Stimulated activated CD4-positive, alpha-beta T cell treated with anti-CD3 and anti-CD28 coated beads, TNF-alpha, amount 100 ng/mL, for 24 hours (primary cell): Measurements from ENCODE around the gene ANKS6.

Experiments used
- DNase-seq, 3 experiments: peaks; one replicate each; pipeline ENCODE4 v3.0.0-alpha.2; 2020; ENCODE audit warnings: low read depth in 3 of 3

The ANKS6 gene

DNA sequence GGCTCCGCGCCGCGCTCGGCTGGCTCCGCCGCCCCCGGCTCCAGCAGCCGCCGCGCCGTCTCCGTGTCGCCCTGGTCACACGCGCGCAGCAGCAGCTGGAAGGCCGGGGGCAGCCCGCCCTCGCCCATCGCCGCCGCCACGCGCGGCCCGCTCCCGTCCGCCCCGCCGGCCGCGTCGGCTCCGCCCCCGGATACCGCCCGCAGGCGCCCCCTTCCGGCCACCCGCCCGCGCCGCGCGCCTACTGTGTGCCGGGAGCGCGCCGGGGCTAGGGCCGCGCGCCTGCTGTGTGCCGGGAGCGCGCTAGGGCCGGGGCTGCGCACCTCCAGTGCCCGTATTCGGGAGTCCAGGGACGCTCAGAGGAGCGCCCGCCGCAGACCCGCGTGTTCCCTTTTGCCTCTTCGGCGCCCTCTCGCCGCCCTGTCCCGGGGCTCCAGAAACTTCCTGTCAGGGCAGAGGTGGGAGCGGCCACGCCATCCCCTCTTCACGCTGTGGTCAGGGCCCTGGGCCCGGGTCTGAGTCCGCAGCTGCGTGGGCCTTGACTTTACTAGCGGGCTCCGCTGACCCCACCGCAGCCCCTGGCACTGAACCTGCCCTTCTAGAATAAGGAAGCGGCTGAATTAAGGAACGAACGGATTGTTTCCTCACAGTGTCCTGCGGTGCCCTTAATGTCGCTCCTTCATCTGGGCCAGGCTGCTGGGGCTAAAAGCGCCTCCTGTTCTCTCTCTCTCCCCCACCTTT lies at the start of gene ANKS6:
Gene ANKS6 (minus strand): TSS at position 192 of the 738 bp plus-strand sequence. CDS start 64 bp downstream, at position 128.
- peak; percentile 61 to 81 (median 71) for DNase-seq

DNA sequence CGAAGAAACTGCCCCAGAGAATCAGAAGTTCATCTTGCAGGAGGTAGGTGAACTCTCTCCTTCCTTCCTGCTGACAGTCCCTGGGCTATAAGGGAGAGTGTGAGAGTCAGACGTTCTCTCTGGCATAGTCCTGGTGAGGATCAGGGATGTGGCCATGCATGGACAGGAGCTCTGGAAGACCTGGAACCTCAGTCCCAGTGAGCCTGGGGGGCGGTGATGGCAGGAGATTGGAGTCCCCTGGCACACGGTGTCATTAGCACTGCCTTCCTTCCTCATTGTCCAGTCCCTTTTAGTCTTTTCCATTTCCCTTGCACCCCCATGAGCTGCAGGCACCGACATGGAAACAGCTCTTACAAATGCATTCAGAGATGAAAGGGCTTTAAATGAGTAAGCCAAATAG lies 49.7 kb upstream of the ANKS6 start:
- DNase-seq: no peak

DNA sequence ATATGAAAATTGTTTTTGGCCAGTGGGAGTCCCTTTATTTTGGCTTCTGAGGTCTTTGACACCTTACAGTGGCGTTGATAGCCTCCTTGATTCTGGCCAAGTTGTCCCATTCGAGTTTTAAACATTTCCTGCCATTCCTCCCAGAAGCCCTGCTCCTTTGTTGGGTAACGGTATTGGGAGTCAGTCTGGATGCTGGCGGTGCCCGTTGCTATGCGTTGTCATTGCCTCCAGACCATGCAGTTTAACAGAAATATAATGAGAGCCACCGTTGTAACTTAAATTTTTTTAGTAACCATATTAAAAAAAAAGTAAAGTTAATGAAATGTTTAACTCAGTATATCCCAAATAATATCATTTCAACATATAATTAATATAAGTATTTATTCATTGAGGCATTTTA lies 46.2 kb upstream of the ANKS6 start:
- DNase-seq: no peak

DNA sequence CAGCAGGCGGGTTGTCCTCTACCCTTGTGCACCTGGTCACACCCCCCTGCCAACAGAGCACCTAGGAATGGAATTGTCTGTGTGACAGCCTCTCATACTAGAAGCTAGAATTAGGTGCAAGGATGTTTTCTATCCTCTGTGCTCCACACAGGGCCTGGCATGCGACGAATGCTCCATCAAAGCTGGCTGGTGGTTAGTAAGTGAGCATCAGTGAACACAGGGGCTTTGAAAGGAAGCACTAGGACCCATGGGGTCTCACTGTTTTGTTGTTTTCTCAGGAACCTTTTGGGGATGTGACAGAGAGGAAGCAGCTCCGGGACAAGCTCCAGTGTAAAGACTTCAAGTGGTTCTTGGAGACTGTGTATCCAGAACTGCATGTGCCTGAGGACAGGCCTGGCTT lies 43.4 kb upstream of the ANKS6 start:
- no peak for DNase-seq

DNA sequence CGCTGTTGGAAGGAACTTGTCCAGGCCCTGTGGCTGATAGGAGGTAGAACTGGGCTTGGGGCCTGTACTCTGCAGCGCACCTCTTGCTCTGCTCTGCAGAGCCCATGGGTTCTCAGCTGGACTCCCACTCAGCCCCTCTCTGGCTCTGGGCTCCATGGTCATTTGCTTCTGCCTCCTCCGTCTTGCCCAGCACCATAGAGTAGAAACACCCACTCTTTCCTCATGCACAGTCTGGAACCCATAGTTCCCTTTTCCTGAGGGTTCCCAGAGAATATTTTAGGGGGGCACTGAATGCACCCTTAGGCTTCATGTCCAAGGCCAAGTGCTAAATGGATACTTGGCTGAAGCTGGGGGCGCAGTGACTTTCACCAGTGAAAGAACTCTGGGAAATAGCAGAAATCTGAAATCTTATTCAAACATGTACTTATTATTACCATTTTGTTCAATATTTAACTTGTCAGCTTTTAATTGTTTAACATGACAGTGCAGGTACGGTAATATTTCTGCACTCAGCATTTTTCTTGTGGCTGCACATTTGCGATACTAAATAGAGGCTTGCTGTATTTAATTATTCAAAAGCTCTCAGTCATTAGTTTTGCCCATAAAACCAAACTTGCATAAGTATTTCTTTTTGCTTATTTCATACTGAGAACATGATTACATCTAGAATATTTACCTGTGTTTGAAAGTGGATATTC lies 42.7 kb upstream of the ANKS6 start:
- no peak for DNase-seq

DNA sequence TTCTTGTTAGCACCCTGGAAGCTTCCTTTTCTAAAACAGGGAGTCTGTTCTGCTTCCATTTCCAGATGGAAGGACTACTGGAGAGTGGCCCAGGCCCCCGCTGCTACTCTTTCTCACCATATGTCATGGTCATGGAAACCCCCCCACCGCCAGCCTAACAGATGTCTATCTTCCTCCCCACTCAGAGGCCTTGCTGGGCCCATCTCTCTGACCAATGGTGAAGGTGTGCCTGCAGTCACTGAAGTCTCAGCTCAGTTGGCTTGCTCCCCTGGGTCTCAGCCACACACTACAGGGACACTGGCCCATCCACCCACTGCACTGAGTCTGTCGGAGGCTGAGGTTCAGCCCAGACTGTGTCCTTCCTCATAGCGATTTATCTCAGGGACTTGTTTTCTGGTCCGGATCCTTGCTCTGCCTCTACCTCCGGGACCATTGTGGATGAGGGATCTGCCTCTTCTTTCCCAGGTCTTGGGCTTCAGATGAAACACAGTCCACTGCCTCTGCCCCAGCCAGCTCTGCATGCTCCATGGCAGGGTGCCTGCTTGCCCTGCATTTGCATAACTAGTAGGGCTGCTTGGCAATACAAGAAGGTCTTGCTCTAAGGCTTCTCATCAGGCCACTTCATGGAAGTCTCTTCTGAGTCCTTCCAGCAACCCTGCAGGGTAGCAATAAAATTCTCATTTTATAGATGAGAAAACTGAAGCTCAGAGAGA lies 42.0 kb upstream of the ANKS6 start:
- DNase-seq: no peak

DNA sequence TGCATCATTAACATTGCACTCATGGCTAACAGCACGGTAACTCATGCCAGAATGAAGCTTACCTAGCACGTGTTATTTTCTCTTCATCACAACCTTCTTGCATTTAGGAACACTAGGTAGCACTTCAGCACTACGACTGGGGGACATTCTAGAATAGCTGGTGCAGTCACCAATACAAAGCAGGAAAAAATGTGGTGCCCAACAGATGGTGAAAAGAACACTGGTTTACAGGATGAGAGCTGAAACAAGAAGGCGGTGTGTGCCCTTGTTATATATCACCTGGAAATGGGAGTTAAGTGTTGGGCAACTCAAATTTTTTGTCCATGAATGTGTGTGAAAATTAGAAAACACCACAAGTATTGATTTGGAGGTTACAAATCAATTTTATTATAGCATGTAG lies 41.2 kb upstream of the ANKS6 start:
- DNase-seq: no peak

DNA sequence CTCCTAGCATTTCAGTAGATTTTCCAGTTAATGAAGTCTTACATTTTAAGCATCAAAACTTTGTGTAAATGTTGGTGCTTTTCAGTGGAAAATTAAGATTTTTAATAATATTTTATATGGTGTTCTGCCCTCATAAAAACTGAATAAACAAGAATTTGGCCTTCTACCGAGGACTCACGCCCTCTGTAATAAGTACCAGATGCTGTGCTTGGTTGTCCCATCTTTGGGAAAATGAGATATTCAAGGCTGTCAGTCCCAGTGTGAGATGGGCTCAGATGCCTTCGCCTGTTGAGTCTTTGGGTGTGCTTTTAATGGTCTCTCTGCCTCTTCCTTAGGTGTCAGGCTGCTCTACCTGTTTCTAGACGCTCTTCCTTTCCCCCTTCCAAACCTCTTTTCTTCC lies 39.9 kb upstream of the ANKS6 start:
- no peak for DNase-seq

DNA sequence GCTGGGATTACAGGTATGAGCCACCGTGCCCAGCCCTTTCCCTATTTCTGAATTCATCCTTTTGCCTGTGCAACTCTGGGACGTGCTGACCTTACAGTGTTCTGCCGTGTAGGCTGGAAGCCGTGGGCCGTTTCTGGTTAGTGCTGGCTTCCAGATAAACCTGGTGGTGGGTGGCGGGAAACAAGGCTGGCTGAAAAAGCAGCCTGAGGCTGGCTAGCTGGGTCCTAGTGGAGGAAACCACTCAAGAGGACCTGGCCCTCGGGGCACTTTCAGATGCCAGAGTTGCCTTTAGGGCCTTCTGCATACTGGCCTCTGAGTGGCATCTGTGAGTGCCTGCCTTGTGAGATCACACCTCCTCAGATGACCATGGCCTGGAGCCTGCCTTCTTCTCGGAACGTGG lies 38.0 kb upstream of the ANKS6 start:
- no peak for DNase-seq

DNA sequence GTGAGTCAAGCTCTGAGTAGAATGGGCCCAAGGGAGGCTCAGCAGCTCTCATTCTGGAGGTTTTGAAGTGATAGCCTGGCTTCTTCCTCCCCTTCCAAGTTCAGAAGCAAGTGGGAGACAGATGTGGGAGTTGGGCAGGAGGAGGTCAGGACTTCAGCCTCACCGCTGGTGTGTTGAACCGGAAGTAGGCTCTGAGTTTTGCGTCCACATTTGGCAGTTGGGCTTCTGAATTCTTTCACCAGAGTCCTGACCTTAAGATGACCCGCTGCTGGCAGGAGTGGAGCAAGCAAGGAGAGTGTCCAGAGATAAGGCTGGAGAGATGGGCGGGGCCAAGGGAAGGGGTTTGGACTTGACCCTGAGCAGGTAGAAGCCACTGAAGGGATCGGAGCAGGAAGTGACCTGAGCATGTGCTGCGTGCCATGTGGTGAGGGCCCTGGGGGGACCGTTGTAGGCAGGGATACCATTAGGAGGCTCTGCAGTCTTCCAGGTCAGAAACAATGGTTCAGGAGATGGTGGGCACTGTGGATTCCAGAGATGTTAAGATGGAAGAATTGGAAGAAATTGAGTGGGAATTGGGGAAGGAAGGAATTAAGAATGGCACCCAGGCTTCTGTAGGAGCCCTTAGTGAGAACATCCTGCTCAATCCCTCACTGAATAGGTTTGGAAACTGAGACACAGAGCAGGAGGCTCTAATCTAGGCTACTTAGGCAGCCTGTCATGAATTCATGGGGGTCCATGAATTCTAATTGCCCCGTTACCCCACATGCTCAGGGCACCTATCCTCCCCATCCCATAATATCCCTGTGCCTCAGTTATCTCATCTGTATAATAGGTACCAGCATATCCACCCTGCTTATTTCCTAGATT lies 37.0 kb upstream of the ANKS6 start:
- DNase-seq: no peak

DNA sequence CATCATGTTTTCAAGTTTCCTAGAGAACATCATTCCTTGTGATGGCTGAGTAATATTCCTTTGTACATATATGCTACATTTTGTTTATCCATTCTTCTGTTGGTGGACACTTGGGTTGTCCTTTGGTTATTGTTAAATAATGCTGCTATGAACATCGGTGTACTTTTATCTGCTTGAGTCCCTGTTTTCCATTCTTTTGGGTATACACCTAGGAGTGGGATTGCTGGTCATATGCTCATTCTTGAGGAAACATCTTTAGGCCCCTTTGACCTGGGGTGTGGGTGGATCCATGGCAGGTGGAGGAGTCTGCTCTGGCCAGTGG lies 36.4 kb upstream of the ANKS6 start:
- DNase-seq: no peak

DNA sequence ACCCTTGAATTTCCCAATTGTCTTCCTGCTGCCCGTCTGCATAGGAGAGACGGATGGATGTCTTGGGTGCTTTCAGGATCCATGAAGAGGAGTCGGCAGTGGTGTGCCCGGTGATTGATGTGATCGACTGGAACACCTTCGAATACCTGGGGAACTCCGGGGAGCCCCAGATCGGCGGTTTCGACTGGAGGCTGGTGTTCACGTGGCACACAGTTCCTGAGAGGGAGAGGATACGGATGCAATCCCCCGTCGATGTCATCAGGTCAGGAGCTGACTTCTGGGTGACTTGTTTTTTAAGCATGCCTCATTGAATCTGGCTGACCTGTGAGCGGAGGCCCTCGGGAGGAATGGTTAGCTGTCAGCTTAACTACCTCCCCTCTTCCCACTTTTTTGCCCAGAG lies 35.3 kb upstream of the ANKS6 start:
- no peak for DNase-seq

DNA sequence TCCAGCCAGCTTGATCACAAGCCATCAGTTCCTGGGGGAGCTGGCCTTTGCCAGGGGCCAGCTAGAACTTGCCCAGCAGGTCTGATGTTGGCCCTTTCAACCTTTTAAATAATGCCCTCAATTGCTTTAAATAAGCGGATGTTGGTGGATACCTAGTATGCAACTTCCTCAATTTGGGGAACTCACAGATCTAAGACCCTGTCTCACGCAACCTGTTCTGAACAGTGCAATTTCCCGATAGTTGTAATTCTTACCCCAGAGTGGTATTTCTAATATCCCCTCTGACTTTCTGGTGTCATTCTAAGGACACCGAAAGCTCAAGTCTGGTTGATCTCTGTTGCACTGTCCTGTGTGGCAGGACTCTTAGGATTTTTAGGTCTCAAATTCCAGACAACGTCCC lies 34.2 kb upstream of the ANKS6 start:
- no peak for DNase-seq

DNA sequence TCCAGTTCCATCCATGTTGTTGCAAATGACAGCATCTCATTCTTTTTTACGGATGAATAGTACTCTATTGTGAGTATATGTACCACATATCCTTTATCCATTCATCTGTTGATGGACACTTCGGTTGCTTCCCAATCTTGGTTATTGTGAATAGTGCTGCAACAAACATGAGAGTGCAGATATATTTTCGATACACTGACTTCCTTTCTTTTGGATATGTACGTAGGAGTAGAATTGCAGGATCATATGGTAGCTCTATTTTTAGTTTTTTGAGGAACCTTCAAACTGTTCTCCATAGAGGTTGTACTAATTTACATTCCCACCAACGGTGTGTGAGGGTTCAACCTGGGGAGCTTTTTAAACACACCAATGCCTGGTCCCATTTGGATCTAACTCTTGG lies 33.4 kb upstream of the ANKS6 start:
- no peak for DNase-seq

DNA sequence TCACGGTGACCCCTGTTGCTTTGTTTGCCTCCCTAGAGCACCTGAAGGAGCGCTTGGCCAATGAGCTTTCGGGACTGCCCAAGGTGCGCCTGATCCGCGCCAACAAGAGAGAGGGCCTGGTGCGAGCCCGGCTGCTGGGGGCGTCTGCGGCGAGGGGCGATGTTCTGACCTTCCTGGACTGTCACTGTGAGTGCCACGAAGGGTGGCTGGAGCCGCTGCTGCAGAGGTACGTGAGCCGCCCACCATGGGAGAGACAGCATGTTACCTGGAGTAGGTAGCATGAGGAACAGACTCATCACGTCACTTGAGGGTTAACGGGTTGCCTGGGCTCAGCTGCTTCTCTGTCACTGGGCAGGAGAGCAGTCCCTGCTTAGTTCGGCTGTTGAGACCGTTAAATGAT lies 30.4 kb upstream of the ANKS6 start:
- DNase-seq: no peak

DNA sequence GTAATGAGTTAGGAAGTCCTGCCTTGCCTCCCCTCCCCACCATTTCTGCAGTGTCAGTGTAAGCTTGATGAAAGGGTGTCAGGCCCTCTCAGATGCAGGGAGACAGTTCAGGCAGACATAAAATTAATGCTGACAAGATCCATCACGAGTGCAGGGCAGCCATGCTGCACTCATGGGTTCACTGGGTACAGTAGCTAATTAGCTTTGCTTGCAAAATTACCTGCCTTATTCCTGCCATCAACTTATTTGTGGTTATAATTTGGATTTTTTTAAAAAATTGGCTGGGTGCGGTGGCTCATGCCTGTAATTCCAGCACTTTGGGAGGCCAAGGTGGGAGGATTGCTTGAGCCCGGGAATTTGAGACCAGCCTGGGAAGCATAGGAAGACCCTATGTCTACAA lies 29.1 kb upstream of the ANKS6 start:
- no peak for DNase-seq

DNA sequence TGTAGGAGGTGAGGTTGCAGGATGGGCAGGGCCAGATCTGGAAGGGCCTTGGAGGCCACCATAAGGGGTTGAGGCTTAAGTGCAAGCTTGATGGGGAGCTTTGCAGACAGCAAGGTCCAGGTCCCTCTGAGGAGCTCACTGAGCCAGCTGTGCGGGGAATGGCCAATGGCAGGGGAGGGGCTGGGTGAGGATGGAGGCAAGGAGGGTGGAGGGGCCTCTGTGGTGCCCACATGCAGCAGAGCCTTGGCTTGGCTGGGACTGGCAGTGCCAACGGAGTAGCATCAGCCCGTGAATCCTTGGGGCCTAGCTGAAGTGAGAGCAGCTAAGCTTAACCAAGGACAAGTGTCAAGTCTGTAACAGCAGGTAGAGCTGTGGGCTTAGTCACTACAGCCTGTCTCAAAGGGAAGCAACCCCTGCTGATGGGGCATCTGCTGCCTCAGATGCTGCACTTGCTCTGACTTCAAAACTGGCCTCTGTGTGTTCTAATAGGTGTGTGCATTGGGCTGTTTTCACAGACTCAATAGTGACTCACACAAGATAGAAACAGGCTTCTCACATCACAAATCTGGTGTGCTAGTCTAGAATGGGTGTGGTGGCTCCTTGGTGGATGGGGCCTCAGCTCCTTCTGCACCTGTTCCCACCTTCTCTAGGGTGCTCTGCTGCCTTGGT lies 27.4 kb upstream of the ANKS6 start:
- DNase-seq: no peak

DNA sequence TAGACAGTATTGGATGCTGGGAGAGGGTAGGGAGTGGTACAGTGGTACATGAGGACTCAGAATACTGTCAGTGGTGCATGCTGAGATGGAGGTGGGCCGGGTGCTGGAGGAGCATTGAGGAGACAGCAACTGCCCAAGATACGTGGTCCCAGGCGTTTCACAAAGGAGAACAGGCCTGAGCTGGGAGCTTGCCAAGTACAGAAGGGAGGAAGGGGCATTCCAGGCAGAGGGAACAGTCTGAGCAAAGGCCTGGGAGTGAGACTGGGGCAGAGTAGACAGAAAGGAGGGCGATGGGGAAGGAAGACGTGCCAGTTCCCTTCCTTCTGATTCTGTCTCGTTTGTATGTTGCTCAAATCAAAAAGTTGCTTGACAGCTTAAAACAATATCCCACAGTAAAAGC lies 26.3 kb upstream of the ANKS6 start:
- no peak for DNase-seq

DNA sequence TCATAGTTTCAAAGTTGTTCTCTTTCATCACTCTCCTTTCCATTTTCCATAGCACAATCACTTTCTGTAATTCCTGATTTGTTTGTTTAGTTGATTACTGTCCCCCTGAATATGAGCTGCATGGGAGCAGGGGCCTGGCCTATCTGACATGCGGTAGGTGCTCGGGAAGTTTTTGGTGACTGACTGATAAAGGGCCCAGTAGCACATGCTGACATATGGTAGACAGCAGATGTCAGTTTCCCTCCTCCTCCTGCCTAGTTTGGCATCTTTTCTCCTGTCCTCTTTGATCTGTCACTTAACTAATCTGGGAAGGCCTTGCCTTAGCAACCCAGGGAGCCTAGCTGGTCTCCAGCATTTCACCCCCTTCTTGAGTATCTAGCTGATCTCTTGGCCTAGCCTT lies 25.5 kb upstream of the ANKS6 start:
- DNase-seq: no peak

DNA sequence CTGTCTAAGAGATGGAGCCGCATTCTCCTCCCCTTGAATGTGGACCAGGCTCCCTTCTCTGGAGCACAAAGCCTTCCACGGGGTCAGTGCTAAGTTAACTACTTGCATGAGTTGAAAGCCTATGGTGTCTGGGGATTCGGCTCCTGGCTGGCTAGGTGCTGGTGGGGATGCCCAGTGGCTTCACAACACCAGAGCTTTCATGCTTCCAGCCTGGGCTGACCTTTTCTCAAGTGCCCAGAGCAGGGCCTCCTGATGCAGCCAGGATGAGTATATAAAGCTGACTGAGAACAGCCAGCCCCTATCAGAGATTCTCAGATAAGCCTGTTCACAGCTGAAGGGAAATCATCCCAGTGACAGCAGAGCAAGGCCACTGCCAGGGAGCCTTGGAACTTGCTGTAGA lies 22.9 kb upstream of the ANKS6 start:
- DNase-seq: no peak

DNA sequence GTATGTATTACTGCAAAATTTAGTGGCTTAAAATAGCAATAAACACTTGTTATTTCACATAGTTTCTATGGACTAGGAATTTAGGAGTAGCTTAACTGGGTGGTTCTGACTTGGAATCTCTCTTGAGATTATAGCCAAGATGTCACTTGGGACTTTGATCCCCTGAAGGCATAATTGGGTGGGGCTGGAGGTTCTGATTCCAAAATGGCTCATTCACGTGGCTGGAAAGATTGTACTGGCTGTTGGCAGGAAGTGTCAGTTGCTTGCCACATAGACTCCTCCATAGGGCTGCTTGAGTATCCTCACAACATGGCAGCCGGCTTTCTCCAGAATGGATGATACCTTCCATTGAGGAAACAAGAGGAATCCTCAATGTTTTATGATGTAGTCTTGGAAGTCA lies 22.4 kb upstream of the ANKS6 start:
- no peak for DNase-seq
